ENCODE results near the gene KAZALD1. TPM values are rescaled to one million over a fixed set of nuclear protein-coding genes. Genes with fewer than 3 reads are reported as not detected.

KAZALD1 gene
- total and polyA plus RNA-seq, 10 donors, result 11.6 to 67.3 (median 31.0) TPM

DNA sequence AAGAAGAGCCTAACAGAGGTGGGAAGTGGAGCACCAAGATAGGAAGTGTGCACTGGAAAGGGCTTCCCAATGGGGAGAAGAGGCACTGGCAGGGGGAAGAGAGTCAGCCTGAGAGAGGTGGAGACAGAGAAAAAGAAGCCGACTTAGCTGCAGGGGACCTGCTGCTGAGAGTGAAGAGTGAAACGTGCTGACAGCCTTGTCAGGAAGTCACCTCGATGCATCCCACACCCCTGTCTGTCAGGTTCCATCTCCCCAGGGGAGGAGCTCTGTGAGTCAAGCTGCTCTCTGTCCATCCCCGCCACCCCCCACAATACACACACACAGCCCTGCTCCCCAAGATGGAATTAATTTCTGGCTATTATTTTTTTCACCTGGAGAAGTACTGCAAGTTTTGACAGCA lies 14.0 kb downstream of the KAZALD1 start:
- WGBS, 5 donors, result 11 to 18% (median 13%) methylated on average over 4 of the region's 4 CpGs
- H3K4me3 ChIP-seq, result no peak overlapping the region
- no peak overlapping the region for H3K27ac ChIP-seq
- H3K36me3 ChIP-seq, result no peaks in the 10 kb centered on the region
- TF ChIP-seq POLR2AphosphoS5 (IDR thresholded peaks at IDR 0.05) (no peak), POLR2A (IDR thresholded peaks at IDR 0.05) (no peak)
- TF ChIP-seq, protein P1, sequence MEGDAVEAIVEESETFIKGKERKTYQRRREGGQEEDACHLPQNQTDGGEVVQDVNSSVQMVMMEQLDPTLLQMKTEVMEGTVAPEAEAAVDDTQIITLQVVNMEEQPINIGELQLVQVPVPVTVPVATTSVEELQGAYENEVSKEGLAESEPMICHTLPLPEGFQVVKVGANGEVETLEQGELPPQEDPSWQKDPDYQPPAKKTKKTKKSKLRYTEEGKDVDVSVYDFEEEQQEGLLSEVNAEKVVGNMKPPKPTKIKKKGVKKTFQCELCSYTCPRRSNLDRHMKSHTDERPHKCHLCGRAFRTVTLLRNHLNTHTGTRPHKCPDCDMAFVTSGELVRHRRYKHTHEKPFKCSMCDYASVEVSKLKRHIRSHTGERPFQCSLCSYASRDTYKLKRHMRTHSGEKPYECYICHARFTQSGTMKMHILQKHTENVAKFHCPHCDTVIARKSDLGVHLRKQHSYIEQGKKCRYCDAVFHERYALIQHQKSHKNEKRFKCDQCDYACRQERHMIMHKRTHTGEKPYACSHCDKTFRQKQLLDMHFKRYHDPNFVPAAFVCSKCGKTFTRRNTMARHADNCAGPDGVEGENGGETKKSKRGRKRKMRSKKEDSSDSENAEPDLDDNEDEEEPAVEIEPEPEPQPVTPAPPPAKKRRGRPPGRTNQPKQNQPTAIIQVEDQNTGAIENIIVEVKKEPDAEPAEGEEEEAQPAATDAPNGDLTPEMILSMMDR (IDR thresholded peaks at IDR 0.05 in 8 of 11, conservative IDR thresholded peaks at IDR 0.05 in 3 of 11), result no peak
- no peak for DNase-seq
- no peaks in the 10 kb centered on the region for H3K9me3 ChIP-seq
- H3K27me3 ChIP-seq (replicated peaks in 1 of 7), result peaks cover 0 to 83% (median 4%) of the 10 kb centered on the region in 7 donors
- peaks cover 7 to 26% (median 24%) of the 10 kb centered on the region in 6 donors for H3K4me1 ChIP-seq
- intact Hi-C loops (cut with DNase I; ENCODE audit: low total_unique reads), result no loop called here

DNA sequence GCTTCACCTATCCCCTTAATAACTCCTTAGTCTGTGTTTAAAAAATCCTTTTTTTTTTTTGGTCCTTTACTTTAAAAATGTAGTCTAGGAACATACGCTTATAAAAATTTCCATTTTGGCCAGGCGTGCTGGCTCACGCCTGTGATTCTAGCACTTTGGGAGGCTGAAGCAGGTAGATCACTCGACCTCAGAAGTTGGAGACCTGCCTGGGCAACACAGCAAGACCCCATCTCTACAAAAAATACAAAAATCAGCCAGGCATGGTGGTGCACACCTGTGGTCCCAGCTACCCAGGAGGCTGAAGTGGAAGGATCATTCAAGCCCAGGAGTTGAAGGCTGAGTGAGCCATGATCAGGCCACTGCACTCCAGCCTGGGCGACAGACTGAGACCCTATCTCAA lies 14.8 kb downstream of the KAZALD1 start:
- Histone ChIP-seq H3K9me3 (no peaks in the 10 kb centered on the region), H3K27me3 (replicated peaks in 1 of 7) (peaks cover 0 to 90% (median 4%) of the 10 kb centered on the region in 7 donors), H3K4me3 (no peak overlapping the region), H3K27ac (no peak overlapping the region), H3K36me3 (no peaks in the 10 kb centered on the region), H3K4me1 (peaks cover 5 to 18% (median 15%) of the 10 kb centered on the region in 6 donors)
- TF ChIP-seq, protein P1 (IDR thresholded peaks at IDR 0.05 in 8 of 11, conservative IDR thresholded peaks at IDR 0.05 in 3 of 11), result no peak
- TF ChIP-seq POLR2A (IDR thresholded peaks at IDR 0.05) (no peak), POLR2AphosphoS5 (IDR thresholded peaks at IDR 0.05) (no peak)
- intact Hi-C loops (cut with DNase I; ENCODE audit: low total_unique reads), result no loop called here
- DNase-seq, result no peak
- 77 to 87% (median 83%) methylated on average over 5 of the region's 5 CpGs for WGBS, 5 donors

DNA sequence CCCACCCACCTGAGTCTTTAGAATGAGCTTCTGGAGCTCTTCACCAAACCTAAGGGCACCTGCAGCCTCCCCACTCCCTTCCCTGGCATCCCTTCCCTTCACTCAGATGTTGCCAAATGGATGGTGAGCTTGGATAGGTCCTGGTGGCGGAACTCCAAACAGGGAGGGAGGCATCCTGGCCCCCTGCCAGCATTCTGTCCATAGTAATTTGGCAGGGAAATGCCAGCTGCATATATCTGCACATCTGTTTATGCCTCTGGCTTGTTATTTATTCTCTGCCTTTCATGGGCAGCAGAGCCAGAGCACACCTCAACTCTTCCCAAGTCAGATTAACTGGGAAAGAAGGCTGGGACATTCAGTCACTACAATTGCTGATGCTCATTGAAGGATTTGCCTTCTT lies 18.1 kb downstream of the KAZALD1 start:
- no peak overlapping the region for H3K4me3 ChIP-seq
- WGBS, 5 donors, result 59 to 88% (median 85%) methylated on average over 1 of the region's 1 CpG
- peaks cover 0 to 96% (median 8%) of the 10 kb centered on the region in 7 donors for H3K27me3 ChIP-seq (replicated peaks in 1 of 7)
- H3K9me3 ChIP-seq, result no peaks in the 10 kb centered on the region
- H3K36me3 ChIP-seq, result no peaks in the 10 kb centered on the region
- no peak for DNase-seq
- TF ChIP-seq, protein P1 (IDR thresholded peaks at IDR 0.05 in 8 of 11, conservative IDR thresholded peaks at IDR 0.05 in 3 of 11), result no peak
- TF ChIP-seq POLR2A (IDR thresholded peaks at IDR 0.05) (no peak), POLR2AphosphoS5 (IDR thresholded peaks at IDR 0.05) (no peak)
- no peaks in the 10 kb centered on the region for H3K4me1 ChIP-seq
- no peak overlapping the region for H3K27ac ChIP-seq
- intact Hi-C loops (cut with DNase I; ENCODE audit: low total_unique reads), result no loop called here

DNA sequence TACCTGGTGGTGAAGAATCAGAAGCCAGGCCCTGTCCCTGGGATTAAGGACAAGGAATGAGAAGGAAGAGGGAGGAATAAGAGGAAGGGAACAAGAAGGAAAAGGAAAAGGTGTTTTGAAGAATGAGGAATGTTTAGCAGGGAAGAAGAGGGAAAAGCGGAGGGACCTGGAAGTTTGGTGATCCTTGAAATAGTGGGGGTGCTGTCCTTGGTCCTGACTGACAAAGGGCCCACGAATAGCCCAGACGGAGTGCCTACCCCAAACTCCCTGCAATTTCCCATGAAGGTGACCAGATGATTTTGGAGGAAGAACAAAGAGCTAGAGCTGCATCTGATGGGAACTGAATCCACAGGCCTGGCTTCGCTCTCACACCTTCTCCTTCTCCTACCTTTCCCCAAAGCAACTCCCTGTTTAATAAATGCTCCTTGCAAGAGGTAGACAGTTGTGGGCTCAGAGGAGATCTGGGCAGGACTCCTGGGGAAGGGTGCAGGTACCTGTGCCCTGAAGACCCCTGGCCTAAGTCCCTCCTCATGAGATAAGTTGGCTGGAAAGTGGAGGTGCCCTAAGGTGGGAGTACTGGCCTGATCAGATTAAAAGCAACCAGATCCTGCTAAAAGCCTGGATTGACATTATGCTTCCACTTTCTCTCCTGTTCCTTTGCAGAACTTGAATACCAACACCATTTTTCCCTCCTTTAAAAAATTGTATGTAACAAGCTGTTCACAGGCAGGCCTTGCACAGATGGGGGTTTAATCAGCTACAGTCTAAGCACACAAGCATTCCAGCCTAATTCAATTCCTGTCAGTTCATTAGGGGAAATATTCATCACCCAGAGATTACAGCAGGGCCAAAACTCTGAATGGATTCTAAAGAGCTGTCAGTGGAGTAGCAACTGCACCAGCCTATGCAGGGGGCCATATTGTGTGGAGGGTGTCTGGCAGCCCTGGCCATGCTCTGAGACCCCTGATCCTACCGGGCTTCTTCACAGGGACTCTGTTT lies 19.4 kb downstream of the KAZALD1 start:
- H3K27me3 ChIP-seq (replicated peaks in 1 of 7), result peaks cover 0 to 96% (median 8%) of the 10 kb centered on the region in 7 donors
- DNase-seq, result no peak

More for the DNA sequence above, 19.4 kb downstream of the KAZALD1 start:
- H3K4me1 ChIP-seq, result no peaks in the 10 kb centered on the region
- WGBS, 5 donors, result 36 to 46% (median 41%) methylated on average over 5 of the region's 5 CpGs
- intact Hi-C loops (cut with DNase I; ENCODE audit: low total_unique reads), result no loop called here
- H3K9me3 ChIP-seq, result no peaks in the 10 kb centered on the region
- no peak overlapping the region for H3K4me3 ChIP-seq
- H3K36me3 ChIP-seq, result no peaks in the 10 kb centered on the region
- no peak overlapping the region for H3K27ac ChIP-seq
- no peak for TF ChIP-seq POLR2A (IDR thresholded peaks at IDR 0.05)
- TF ChIP-seq POLR2AphosphoS5 (IDR thresholded peaks at IDR 0.05), result no peak
- TF ChIP-seq, protein P1 (IDR thresholded peaks at IDR 0.05 in 8 of 11, conservative IDR thresholded peaks at IDR 0.05 in 3 of 11), result no peak

All from spleen (tissue), 11 donors.